B cell (primary cell): ENCODE data around the gene FTSJ3. TPM values are rescaled to one million over a fixed set of nuclear protein-coding genes. Genes with fewer than 3 reads are reported as not detected.

Experiments
- ATAC-seq: fragments of 200-7000 bp; cut with Tn5 transposase; one replicate; pipeline ENCODE4 v1.10.0; 2021; ENCODE audit warnings: low read depth, mild to moderate bottlenecking, moderate number of reproducible peaks, moderate library complexity
- CTCF ChIA-PET: fragments of 350-600 bp; sonication (Branson Sonifier 250); formaldehyde crosslinking; loops from one replicate; lab custom pipeline; 2021; ENCODE audit warnings: antibody characterized with exemption, inconsistent platforms; lab: Charles Lee
- POLR2A ChIA-PET: fragments of 350-600 bp; sonication (Branson Sonifier 250); formaldehyde crosslinking; loops from one replicate; lab custom pipeline; 2021; ENCODE audit warnings: antibody characterized with exemption; lab: Charles Lee
- DNase-seq: peaks from one replicate; pipeline ENCODE4 v3.0.0; 2013
- H2AFZ ChIP-seq: 2 replicates; pipeline ENCODE4 v1.6.1; 2012; ENCODE audit warnings: mild to moderate bottlenecking, low read depth, low read length; ENCODE audit not compliant: insufficient read depth, poor library complexity, severe bottlenecking
- H3K27ac ChIP-seq, 2 donors: 1 replicate in 1 of 2; 2 replicates in 1 of 2; pipeline ENCODE4 v1.5.1; 2012 to 2013; ENCODE audit warnings: low read length in 2 of 2, mild to moderate bottlenecking in 2 of 2, moderate library complexity in 1 of 2
- H3K27me3 ChIP-seq, 4 experiments: fragments of 200-600 bp in 1 of 4; sonication (generic) in 1 of 4; replicated peaks in 1 of 4; 1 replicate in 2 of 4; 2 replicates in 2 of 4; pipeline versions ENCODE4 v1.6.1 to v1.7.0; 2013 to 2016; ENCODE audit warnings: low read length in 3 of 4, mild to moderate bottlenecking in 2 of 4, mixed read lengths in 1 of 4, moderate library complexity in 1 of 4; ENCODE audit not compliant: insufficient read depth in 4 of 4, control insufficient read depth in 3 of 4; ENCODE audit errors: control extremely low read depth in 1 of 4
- H3K36me3 ChIP-seq, 2 experiments: replicated peaks in 1 of 2; 1 replicate in 1 of 2; 2 replicates in 1 of 2; pipeline versions ENCODE4 v1.6.1 to v1.7.1; 2013; ENCODE audit warnings: low read length in 1 of 2; ENCODE audit not compliant: insufficient read depth in 2 of 2, control insufficient read depth in 1 of 2; ENCODE audit errors: control extremely low read depth in 1 of 2, extremely low read depth in 1 of 2
- H3K4me1 ChIP-seq, 2 donors: fragments of 200-600 bp in 1 of 2; sonication (generic) in 1 of 2; 1 replicate in 1 of 2; 2 replicates in 1 of 2; pipeline versions ENCODE4 v1.5.1 to v1.6.1; 2013 to 2017; ENCODE audit warnings: low read length in 2 of 2; ENCODE audit not compliant: control insufficient read depth in 2 of 2, insufficient read depth in 2 of 2
- H3K4me2 ChIP-seq: replicated peaks from 2 replicates; pipeline ENCODE3; 2012; ENCODE audit warnings: mild to moderate bottlenecking, low read depth, low read length; ENCODE audit not compliant: poor library complexity, severe bottlenecking
- H3K4me3 ChIP-seq, 5 experiments: fragments of 200-600 bp in 1 of 5; sonication (generic) in 1 of 5; 1 replicate in 3 of 5; 2 replicates in 2 of 5; pipeline versions ENCODE4 v1.5.1 to v1.7.0; 2011 to 2016; ENCODE audit warnings: low read length in 4 of 5, mild to moderate bottlenecking in 4 of 5, low read depth in 2 of 5, control low read depth in 1 of 5, moderate library complexity in 1 of 5; ENCODE audit not compliant: insufficient read depth in 1 of 5; ENCODE audit errors: control extremely low read depth in 1 of 5, extremely low read depth in 1 of 5
- H3K79me2 ChIP-seq: fragments of 200-600 bp; sonication (generic); one replicate; pipeline ENCODE4 v1.6.0; 2016; ENCODE audit warnings: low read length; ENCODE audit not compliant: control insufficient read depth, insufficient read depth
- H3K9ac ChIP-seq: fragments of 200-600 bp; sonication (generic); 2 replicates; pipeline ENCODE4 v1.6.1; 2017; ENCODE audit warnings: mild to moderate bottlenecking, low read length, moderate library complexity
- H3K9me3 ChIP-seq, 3 donors: one replicate each; pipeline versions ENCODE4 v1.6.1 to v1.7.1; 2013; ENCODE audit warnings: low read length in 2 of 3; ENCODE audit not compliant: control insufficient read depth in 2 of 3, insufficient read depth in 1 of 3; ENCODE audit errors: control extremely low read depth in 1 of 3
- H4K20me1 ChIP-seq: 2 replicates; pipeline ENCODE4 v1.6.0; 2012; ENCODE audit warnings: mild to moderate bottlenecking, low read length; ENCODE audit not compliant: insufficient read depth, control insufficient read depth, poor library complexity, severe bottlenecking
- H3K27ac Mint-ChIP-seq: one replicate; pipeline ENCODE4 v1.8.0; 2021; ENCODE audit warnings: mixed read lengths
- H3K27me3 Mint-ChIP-seq: one replicate; pipeline ENCODE4 v1.8.0; 2021; ENCODE audit warnings: mixed read lengths
- H3K4me1 Mint-ChIP-seq: one replicate; pipeline ENCODE4 v1.8.0; 2021; ENCODE audit warnings: mixed read lengths
- H3K4me3 Mint-ChIP-seq: one replicate; pipeline ENCODE4 v1.8.0; 2021; ENCODE audit warnings: mixed read lengths
- H3K9me3 Mint-ChIP-seq: one replicate; pipeline ENCODE4 v1.8.0; 2022; ENCODE audit warnings: mixed read lengths; ENCODE audit not compliant: insufficient read depth
- CTCF ChIP-seq: fragments of 200-600 bp; IDR thresholded peaks from one replicate; pipeline ENCODE4 v1.8.0; 2022; ENCODE audit warnings: antibody characterized with exemption, mild to moderate bottlenecking
- EZH2 ChIP-seq: IDR thresholded peaks from 2 replicates; pipeline ENCODE4 v1.6.1; 2012; ENCODE audit warnings: borderline replicate concordance, low read depth, mild to moderate bottlenecking, moderate library complexity, low read length; ENCODE audit not compliant: insufficient read depth, poor library complexity, severe bottlenecking
- WGBS: methylation state at CpG from one replicate; pipeline ENCODE4 v1.1.5; 2013; ENCODE audit warnings: missing lambda C conversion rate; ENCODE audit not compliant: insufficient coverage; 5-methylcytosine and 5-hydroxymethylcytosine counted together
- intact Hi-C: fragments of 100-400 bp; cut with micrococcal nuclease; formaldehyde crosslinking; loops from one replicate; pipeline ENCODE4 v1.10.0; 2022
- polyA plus RNA-seq: library from polyadenylated mRNA; depleted of rRNA; stranded (reverse); fragments of >200 nt; gene quantifications from 2 replicates; pipeline ENCODE4 v1.2.3, GENCODE V29; 2012
- total RNA-seq, 2 donors: library from RNA; stranded (reverse); fragments of 120-200 nt in 1 of 2; gene quantifications; 1 replicate in 1 of 2; 2 replicates in 1 of 2; pipeline versions ENCODE4 v1.2.3 to v1.2.4, GENCODE V29; 2013 to 2022

FTSJ3 gene
- total and polyA plus RNA-seq, 2 donors (not counting 1 experiment from before 2014, with no cell fraction given) = 26.5 to 75.9 TPM

- no peaks in the 10 kb centered on the region for H3K9me3 ChIP-seq
- Mint-ChIP-seq H3K27ac (no peak overlapping the region), H3K4me3 (no peak overlapping the region), H3K9me3 (no peaks in the 10 kb centered on the region), H3K27me3 (peaks cover 8% of the 10 kb centered on the region), H3K4me1 (no peaks in the 10 kb centered on the region)
- no peaks in the 10 kb centered on the region for H3K79me2 ChIP-seq
- H3K4me1 ChIP-seq = no peaks in the 10 kb centered on the region
- no peak for TF ChIP-seq EZH2
- TF ChIP-seq CTCF = no peak
- H3K27ac ChIP-seq = no peak overlapping the region
- H3K4me3 ChIP-seq = no peak overlapping the region
- H3K9ac ChIP-seq = no peak overlapping the region
- no peak overlapping the region for H2AFZ ChIP-seq
- no peaks in the 10 kb centered on the region for H4K20me1 ChIP-seq
- ChIA-PET CTCF (interaction anchor here (1.1 kb wide), 1 partner anchor 33 kb away, joined by 4 read pairs; no protein-coding TSS in a partner anchor), POLR2A (no interaction called here)
- no peak for DNase-seq
- H3K4me2 ChIP-seq = no peak overlapping the region
- H3K36me3 ChIP-seq = no peaks in the 10 kb centered on the region
- ATAC-seq = no peak
- intact Hi-C loops = no loop called here
- WGBS = 92% methylated on average over 7 of the region's 8 CpGs
- peaks cover 0 to 5% (median 2%) of the 10 kb centered on the region in 4 experiments for H3K27me3 ChIP-seq
Observed at GRCh38 chr17:63855185-63855584, 27.7 kb upstream of the FTSJ3 start.

GRCh38 chr17:63854709-63855108, 27.2 kb upstream of the FTSJ3 start:
- DNase-seq = no peak
- ChIA-PET POLR2A (no interaction called here), CTCF (interaction anchor here (1.1 kb wide), 1 partner anchor 33 kb away, joined by 4 read pairs; no protein-coding TSS in a partner anchor)
- Mint-ChIP-seq H3K4me1 (peaks cover 2% of the 10 kb centered on the region), H3K27ac (no peak overlapping the region), H3K9me3 (no peaks in the 10 kb centered on the region), H3K4me3 (no peak overlapping the region), H3K27me3 (peaks cover 4% of the 10 kb centered on the region)
- H2AFZ ChIP-seq = no peak overlapping the region
- no peaks in the 10 kb centered on the region for H3K4me1 ChIP-seq
- TF ChIP-seq EZH2 = no peak
- TF ChIP-seq CTCF = no peak
- 94% methylated on average over 5 of the region's 5 CpGs for WGBS
- peaks cover 0 to 4% (median 1%) of the 10 kb centered on the region in 4 experiments for H3K27me3 ChIP-seq
- no peak overlapping the region for H3K4me3 ChIP-seq
- H3K36me3 ChIP-seq = no peaks in the 10 kb centered on the region
- no peak overlapping the region for H3K27ac ChIP-seq
- ATAC-seq = no peak
- intact Hi-C loops = no loop called here
- no peak overlapping the region for H3K9ac ChIP-seq
- H3K9me3 ChIP-seq = peaks cover 0 to under 1% (median 0%) of the 10 kb centered on the region in 3 donors
- H3K79me2 ChIP-seq = no peaks in the 10 kb centered on the region
- no peak overlapping the region for H3K4me2 ChIP-seq
- H4K20me1 ChIP-seq = no peaks in the 10 kb centered on the region
